Fibroblast of mammary gland (primary cell): Measurements from ENCODE around the gene ECHDC3.

Source experiments
- DNase-seq: peaks from one replicate; pipeline ENCODE4 v3.0.0-alpha.2; 2010; ENCODE audit warnings: low read depth
- H3K4me3 ChIP-seq: 2 replicates; pipeline ENCODE4 v1.5.1; 2011; ENCODE audit warnings: low read depth, mild to moderate bottlenecking, low read length, moderate library complexity; ENCODE audit not compliant: control insufficient read depth
- TF ChIP-seq, protein P1 (sequence below): conservative IDR thresholded peaks from 2 replicates; pipeline ENCODE4 v1.5.1; 2011; ENCODE audit warnings: low read depth, low read length, inconsistent platforms; ENCODE audit not compliant: control insufficient read depth, insufficient read depth

The ECHDC3 gene

DNA sequence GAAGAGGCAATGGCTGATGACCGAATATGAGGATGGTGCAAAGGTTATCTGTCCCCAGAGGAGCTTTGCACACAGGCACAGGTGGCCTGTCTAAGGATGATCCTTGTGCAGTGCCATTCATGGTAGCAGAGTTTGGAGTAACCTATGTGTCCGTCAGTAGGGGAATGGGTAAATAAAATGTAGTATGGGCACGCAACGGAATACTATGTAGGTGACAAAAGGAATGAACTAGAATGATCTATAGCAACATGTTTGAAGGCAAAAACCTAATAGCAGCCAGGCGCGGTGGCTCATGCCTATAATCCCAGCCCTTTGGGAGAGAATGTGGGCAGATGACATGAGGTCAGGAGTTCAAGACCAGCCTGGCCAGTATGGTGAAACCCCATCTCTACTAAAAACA is 41.6 kb upstream of the ECHDC3 start:
- TF ChIP-seq, protein P1, sequence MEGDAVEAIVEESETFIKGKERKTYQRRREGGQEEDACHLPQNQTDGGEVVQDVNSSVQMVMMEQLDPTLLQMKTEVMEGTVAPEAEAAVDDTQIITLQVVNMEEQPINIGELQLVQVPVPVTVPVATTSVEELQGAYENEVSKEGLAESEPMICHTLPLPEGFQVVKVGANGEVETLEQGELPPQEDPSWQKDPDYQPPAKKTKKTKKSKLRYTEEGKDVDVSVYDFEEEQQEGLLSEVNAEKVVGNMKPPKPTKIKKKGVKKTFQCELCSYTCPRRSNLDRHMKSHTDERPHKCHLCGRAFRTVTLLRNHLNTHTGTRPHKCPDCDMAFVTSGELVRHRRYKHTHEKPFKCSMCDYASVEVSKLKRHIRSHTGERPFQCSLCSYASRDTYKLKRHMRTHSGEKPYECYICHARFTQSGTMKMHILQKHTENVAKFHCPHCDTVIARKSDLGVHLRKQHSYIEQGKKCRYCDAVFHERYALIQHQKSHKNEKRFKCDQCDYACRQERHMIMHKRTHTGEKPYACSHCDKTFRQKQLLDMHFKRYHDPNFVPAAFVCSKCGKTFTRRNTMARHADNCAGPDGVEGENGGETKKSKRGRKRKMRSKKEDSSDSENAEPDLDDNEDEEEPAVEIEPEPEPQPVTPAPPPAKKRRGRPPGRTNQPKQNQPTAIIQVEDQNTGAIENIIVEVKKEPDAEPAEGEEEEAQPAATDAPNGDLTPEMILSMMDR: no peak
- DNase-seq: no peak
- H3K4me3 ChIP-seq: no peak overlapping the region

- TF ChIP-seq, protein P1: no peak
- no peak for DNase-seq
Measured at GRCh38 chr10:11701451-11702095, 40.6 kb upstream of the ECHDC3 start.

GRCh38 chr10:11702264-11702663 is 39.9 kb upstream of the ECHDC3 start:
- TF ChIP-seq, protein P1: no peak
- no peak for DNase-seq
- no peak overlapping the region for H3K4me3 ChIP-seq

More at GRCh38 chr10:11701451-11702095, 40.6 kb upstream of the ECHDC3 start:
- H3K4me3 ChIP-seq: no peak overlapping the region

DNA sequence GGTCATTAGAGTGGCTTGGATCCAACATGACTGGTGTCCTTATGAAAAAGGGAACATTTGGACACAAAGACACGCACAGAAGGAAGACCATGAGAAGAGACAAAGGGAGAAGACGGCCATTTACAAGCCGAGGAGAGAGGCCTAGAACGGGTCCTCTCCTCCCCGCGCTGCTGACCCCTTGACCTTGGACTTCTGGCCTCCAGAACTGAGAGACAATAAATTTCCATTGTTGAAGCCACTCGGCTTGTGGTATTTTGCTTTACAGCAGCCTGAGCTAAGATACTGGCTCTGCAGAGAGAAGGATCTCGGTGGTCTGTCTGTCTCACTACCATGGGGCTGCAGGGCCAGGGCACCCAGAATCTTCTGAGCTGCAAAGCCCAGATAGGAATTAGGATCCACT is 38.1 kb upstream of the ECHDC3 start:
- DNase-seq: no peak
- TF ChIP-seq, protein P1: no peak
- no peak overlapping the region for H3K4me3 ChIP-seq

DNA sequence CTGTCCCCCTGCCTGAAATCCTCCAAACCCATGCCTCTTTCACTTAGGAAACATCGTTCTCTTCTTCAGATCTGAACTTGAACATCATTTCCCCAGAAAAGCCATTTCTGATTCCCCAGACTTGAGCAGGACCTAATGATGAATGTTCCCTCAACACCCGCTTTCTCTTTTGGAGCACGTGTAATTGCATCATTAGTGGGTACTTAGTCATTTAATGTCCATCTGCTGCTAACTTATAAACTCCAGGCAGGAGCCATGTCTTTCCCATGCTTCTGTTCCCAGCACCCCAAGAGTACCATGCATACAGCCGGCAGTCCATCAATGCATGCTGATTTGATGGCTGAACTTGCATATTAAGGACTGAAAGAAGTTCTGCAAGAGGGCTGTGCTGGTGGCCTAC is 36.5 kb upstream of the ECHDC3 start:
- H3K4me3 ChIP-seq: no peak overlapping the region
- TF ChIP-seq, protein P1: no peak
- DNase-seq: peak; percentile 62

- no peak overlapping the region for H3K4me3 ChIP-seq
- DNase-seq: no peak
- TF ChIP-seq, protein P1: peak; percentile 15
Measured at GRCh38 chr10:11706895-11707567, 35.2 kb upstream of the ECHDC3 start.
